ENCODE data around the gene RASGEF1C.

RASGEF1C gene

DNA sequence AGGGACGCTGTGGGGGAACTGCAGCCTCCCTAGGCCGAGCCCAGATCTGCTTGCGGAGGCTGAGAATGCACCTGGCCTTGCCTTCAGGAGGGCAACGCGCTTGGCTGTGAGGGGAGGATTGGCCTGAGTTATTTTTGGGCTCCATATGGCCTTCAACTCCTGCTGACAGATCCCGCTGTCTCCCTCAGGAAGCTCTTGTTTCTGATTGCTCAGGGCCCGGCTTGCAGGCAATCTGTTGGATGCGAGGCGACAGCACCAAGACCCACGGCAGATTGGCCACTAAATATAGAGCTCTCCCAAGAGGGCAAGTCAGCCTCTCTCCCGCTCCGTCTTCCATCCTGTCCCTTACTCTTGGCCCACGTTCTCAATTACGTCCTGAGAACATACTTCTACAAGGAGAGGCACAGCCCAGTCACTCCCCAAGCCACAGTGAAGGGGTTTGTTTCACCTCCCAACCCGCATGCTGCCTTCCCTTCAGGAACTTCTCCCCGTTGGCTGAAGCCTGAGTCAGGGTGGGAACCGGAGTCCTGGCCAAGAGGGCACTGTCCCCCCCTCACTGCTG is 53.6 kb downstream of the RASGEF1C start:
- H3K9ac ChIP-seq (ENCODE audit: low read depth, low read length, poor library complexity, severe bottlenecking): no peak overlapping the region
- no peaks in the 10 kb centered on the region for H3K9me2 ChIP-seq (replicated peaks; ENCODE audit: low read depth, low read length)
- H3K9me3 ChIP-seq (ENCODE audit: insufficient read depth, low read depth, low read length): no peaks in the 10 kb centered on the region
- H3K79me2 ChIP-seq (ENCODE audit: insufficient read depth, low read length): no peaks in the 10 kb centered on the region
- H3K36me3 ChIP-seq (ENCODE audit: insufficient read depth, low read length): no peaks in the 10 kb centered on the region
- no peak overlapping the region for H3K4me2 ChIP-seq (ENCODE audit: low read depth, low read length, poor library complexity, severe bottlenecking)
- H2AFZ ChIP-seq (ENCODE audit: low read length): no peak overlapping the region
- H3F3A ChIP-seq (ENCODE audit: low read depth): no peaks in the 10 kb centered on the region
- no peak for TF ChIP-seq EZH2phosphoT487 (IDR thresholded peaks at IDR 0.05; ENCODE audit: borderline replicate concordance)
- TF ChIP-seq, protein P1, sequence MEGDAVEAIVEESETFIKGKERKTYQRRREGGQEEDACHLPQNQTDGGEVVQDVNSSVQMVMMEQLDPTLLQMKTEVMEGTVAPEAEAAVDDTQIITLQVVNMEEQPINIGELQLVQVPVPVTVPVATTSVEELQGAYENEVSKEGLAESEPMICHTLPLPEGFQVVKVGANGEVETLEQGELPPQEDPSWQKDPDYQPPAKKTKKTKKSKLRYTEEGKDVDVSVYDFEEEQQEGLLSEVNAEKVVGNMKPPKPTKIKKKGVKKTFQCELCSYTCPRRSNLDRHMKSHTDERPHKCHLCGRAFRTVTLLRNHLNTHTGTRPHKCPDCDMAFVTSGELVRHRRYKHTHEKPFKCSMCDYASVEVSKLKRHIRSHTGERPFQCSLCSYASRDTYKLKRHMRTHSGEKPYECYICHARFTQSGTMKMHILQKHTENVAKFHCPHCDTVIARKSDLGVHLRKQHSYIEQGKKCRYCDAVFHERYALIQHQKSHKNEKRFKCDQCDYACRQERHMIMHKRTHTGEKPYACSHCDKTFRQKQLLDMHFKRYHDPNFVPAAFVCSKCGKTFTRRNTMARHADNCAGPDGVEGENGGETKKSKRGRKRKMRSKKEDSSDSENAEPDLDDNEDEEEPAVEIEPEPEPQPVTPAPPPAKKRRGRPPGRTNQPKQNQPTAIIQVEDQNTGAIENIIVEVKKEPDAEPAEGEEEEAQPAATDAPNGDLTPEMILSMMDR (conservative IDR thresholded peaks at IDR 0.05; ENCODE audit: low read length): no peak
- H3K4me3 ChIP-seq (ENCODE audit: low read length, poor library complexity, severe bottlenecking): no peak overlapping the region
- no peaks in the 10 kb centered on the region for H3K27me3 ChIP-seq (ENCODE audit: insufficient read depth, low read length, poor library complexity, severe bottlenecking)
- no peaks in the 10 kb centered on the region for H4K20me1 ChIP-seq (ENCODE audit: insufficient read depth, low read length, poor library complexity, severe bottlenecking)
- no peaks in the 10 kb centered on the region for H3K4me1 ChIP-seq (ENCODE audit: insufficient read depth, low read length, poor library complexity, severe bottlenecking)

DNA sequence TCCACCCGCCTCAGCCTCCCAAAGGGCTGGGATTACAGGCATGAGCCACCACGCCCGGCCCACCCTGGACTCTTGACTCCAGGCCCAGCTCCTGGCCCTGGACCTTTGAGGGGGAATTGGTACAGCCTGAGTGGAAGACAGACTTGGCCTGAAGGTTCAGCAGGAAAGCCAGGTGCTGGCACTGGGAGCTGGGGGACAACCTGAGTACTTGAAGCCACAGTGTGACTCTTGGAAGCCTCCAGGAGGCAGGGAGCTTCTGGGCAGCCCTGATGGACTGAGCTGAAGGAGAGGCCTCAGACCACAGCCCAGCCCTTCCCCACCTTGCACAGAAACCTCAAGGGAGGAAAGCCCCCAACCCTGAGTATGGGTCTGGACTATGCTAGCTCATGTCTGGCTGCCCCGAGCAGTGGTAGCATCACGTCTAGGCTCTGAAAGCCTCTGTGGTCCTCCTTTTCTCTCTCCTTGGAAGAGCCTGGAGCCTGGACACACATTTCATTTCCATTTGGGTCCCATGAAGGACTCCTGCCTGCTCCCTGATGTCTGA is 54.1 kb downstream of the RASGEF1C start:
- Histone ChIP-seq H3K79me2 (ENCODE audit: insufficient read depth, low read length) (no peaks in the 10 kb centered on the region), H3K9ac (ENCODE audit: low read depth, low read length, poor library complexity, severe bottlenecking) (no peak overlapping the region), H3K4me3 (ENCODE audit: low read length, poor library complexity, severe bottlenecking) (no peak overlapping the region), H3K27me3 (ENCODE audit: insufficient read depth, low read length, poor library complexity, severe bottlenecking) (no peaks in the 10 kb centered on the region), H3K4me2 (ENCODE audit: low read depth, low read length, poor library complexity, severe bottlenecking) (no peak overlapping the region), H2AFZ (ENCODE audit: low read length) (no peak overlapping the region), H3K9me2 (replicated peaks; ENCODE audit: low read depth, low read length) (no peaks in the 10 kb centered on the region), H3F3A (ENCODE audit: low read depth) (no peaks in the 10 kb centered on the region), H4K20me1 (ENCODE audit: insufficient read depth, low read length, poor library complexity, severe bottlenecking) (no peaks in the 10 kb centered on the region), H3K36me3 (ENCODE audit: insufficient read depth, low read length) (no peaks in the 10 kb centered on the region), H3K9me3 (ENCODE audit: insufficient read depth, low read depth, low read length) (no peaks in the 10 kb centered on the region), H3K4me1 (ENCODE audit: insufficient read depth, low read length, poor library complexity, severe bottlenecking) (no peaks in the 10 kb centered on the region)
- TF ChIP-seq EZH2phosphoT487 (IDR thresholded peaks at IDR 0.05; ENCODE audit: borderline replicate concordance): no peak
- TF ChIP-seq, protein P1 (conservative IDR thresholded peaks at IDR 0.05; ENCODE audit: low read length): no peak

DNA sequence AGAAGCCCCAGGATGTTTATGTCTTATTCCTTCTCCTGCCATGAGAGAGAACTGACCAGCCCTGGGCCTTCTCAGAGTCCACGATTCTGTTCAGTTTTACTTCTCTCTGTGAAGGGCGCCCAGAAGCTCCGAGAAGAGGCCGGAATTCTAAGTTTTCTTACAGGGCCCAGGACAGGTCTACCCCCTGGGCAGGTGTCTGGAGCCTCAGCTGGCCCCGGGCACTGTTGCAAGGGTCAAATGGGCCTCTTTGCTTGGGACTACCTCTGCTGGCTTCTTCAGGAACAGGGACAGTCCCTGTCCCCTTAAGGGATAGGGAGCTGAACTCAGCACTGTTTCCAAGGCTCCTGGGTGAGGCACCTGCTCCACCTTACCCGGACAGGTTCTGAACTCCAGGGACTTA is 55.0 kb downstream of the RASGEF1C start:
- no peaks in the 10 kb centered on the region for H3K9me3 ChIP-seq (ENCODE audit: insufficient read depth, low read depth, low read length)
- H3K27me3 ChIP-seq (ENCODE audit: insufficient read depth, low read length, poor library complexity, severe bottlenecking): no peaks in the 10 kb centered on the region
- TF ChIP-seq EZH2phosphoT487 (IDR thresholded peaks at IDR 0.05; ENCODE audit: borderline replicate concordance): no peak
- TF ChIP-seq, protein P1 (conservative IDR thresholded peaks at IDR 0.05; ENCODE audit: low read length): no peak

More for the DNA sequence above, 55.0 kb downstream of the RASGEF1C start:
- Histone ChIP-seq H2AFZ (ENCODE audit: low read length) (no peak overlapping the region), H3K4me2 (ENCODE audit: low read depth, low read length, poor library complexity, severe bottlenecking) (no peak overlapping the region), H3F3A (ENCODE audit: low read depth) (no peaks in the 10 kb centered on the region), H3K4me3 (ENCODE audit: low read length, poor library complexity, severe bottlenecking) (no peak overlapping the region), H3K9me2 (replicated peaks; ENCODE audit: low read depth, low read length) (no peaks in the 10 kb centered on the region), H3K79me2 (ENCODE audit: insufficient read depth, low read length) (no peaks in the 10 kb centered on the region), H4K20me1 (ENCODE audit: insufficient read depth, low read length, poor library complexity, severe bottlenecking) (no peaks in the 10 kb centered on the region), H3K36me3 (ENCODE audit: insufficient read depth, low read length) (no peaks in the 10 kb centered on the region), H3K9ac (ENCODE audit: low read depth, low read length, poor library complexity, severe bottlenecking) (no peak overlapping the region), H3K4me1 (ENCODE audit: insufficient read depth, low read length, poor library complexity, severe bottlenecking) (no peaks in the 10 kb centered on the region)
